Right lobe of liver (tissue), 4 donors: ENCODE data around the gene NCR3LG1.

Experiments used
- POLR2A ChIP-seq: fragments of 450-650 bp; IDR thresholded peaks from one replicate; pipeline ENCODE4 v1.6.1; 2017; ENCODE audit warnings: antibody characterized with exemption, mild to moderate bottlenecking
- TF ChIP-seq, protein P1 (sequence below), 4 donors: fragments of 200-600 bp in 3 of 4; fragments of 450-650 bp in 1 of 4; IDR thresholded peaks; one replicate each; pipeline versions ENCODE4 v1.5.1 to v1.8.0; 2016 to 2022; ENCODE audit warnings: antibody characterized with exemption in 4 of 4, mild to moderate bottlenecking in 2 of 4
- donor health status: DM: no; HTN: no; CAD: no.
- donor health status: DM: no; HTN: no; CAD: no.
- donor health status: DM: no; HTN: yes; CAD: no.

DNA sequence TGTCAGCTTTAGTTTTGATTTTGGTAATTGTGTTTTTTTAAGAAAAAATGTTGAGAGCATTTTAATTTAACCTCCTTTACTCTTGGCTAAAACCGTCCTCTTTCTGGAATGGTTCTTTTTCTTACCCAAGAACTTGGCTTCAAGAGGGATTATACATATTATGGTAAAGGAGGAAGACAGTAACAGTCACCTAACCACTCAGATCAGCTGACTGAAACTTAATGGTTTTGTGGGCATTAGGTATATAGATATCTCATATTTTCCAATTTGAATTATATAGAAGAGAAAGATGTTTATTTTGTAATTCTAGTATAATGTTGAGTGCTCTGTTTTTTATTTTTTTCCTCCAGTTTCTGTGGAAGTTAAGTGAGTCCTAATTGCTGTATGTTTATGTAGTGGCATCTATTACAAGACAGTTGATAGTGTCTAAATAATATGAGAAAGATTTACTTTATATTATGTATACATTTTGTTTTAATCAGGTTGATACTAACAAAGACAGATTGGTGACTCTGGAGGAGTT lies 36.6 kb upstream of the NCR3LG1 start:
- TF ChIP-seq POLR2A: no peak
- TF ChIP-seq, protein P1, sequence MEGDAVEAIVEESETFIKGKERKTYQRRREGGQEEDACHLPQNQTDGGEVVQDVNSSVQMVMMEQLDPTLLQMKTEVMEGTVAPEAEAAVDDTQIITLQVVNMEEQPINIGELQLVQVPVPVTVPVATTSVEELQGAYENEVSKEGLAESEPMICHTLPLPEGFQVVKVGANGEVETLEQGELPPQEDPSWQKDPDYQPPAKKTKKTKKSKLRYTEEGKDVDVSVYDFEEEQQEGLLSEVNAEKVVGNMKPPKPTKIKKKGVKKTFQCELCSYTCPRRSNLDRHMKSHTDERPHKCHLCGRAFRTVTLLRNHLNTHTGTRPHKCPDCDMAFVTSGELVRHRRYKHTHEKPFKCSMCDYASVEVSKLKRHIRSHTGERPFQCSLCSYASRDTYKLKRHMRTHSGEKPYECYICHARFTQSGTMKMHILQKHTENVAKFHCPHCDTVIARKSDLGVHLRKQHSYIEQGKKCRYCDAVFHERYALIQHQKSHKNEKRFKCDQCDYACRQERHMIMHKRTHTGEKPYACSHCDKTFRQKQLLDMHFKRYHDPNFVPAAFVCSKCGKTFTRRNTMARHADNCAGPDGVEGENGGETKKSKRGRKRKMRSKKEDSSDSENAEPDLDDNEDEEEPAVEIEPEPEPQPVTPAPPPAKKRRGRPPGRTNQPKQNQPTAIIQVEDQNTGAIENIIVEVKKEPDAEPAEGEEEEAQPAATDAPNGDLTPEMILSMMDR (IDR thresholded peaks at IDR 0.05): no peak
